Skeletal muscle tissue (tissue), 4 donors: ENCODE measurements around the gene MRPL9. TPM values are rescaled to one million over a fixed set of nuclear protein-coding genes. Genes with fewer than 3 reads are reported as not detected.
"Not testable (repeated sequence)": the region's sequence is repeated elsewhere in the genome, so short reads cannot be mapped to it uniquely, and the experiment has no call there.

ENCODE experiments used
- H3K27ac ChIP-seq: one replicate; pipeline ENCODE4 v1.7.0; 2013; ENCODE audit warnings: mild to moderate bottlenecking, low read depth, low read length, inconsistent platforms
- H3K27me3 ChIP-seq, 3 donors: one replicate each; pipeline ENCODE4 v1.7.0; 2013; ENCODE audit warnings: low read length in 3 of 3; ENCODE audit not compliant: control insufficient read depth in 3 of 3, insufficient read depth in 3 of 3
- H3K36me3 ChIP-seq, 3 donors: one replicate each; pipeline ENCODE4 v1.7.0; 2013; ENCODE audit warnings: low read length in 3 of 3; ENCODE audit not compliant: control insufficient read depth in 3 of 3, insufficient read depth in 3 of 3
- H3K4me1 ChIP-seq, 3 donors: one replicate each; pipeline ENCODE4 v1.7.0; 2013; ENCODE audit warnings: low read length in 3 of 3, mild to moderate bottlenecking in 3 of 3; ENCODE audit not compliant: control insufficient read depth in 3 of 3, insufficient read depth in 3 of 3
- H3K4me3 ChIP-seq, 3 donors: one replicate each; pipeline ENCODE4 v1.7.0; 2013; ENCODE audit warnings: low read length in 3 of 3
- H3K9ac ChIP-seq, 3 donors: one replicate each; pipeline ENCODE4 v1.7.0; 2013; ENCODE audit warnings: low read length in 3 of 3, mild to moderate bottlenecking in 3 of 3, moderate library complexity in 2 of 3, low read depth in 1 of 3
- H3K9me3 ChIP-seq, 3 donors: one replicate each; pipeline ENCODE4 v1.7.0; 2013; ENCODE audit warnings: low read length in 3 of 3; ENCODE audit not compliant: control insufficient read depth in 3 of 3
- total RNA-seq: library from RNA; depleted of rRNA; stranded (reverse); fragments of >200 nt; gene quantifications from one replicate; pipeline ENCODE4 v1.2.3, GENCODE V29; 2014
- donor health status: Osteomylitis.

MRPL9 gene
- total RNA-seq, 1 donor from 2014 or later, result 90.3 TPM

- H3K27me3 ChIP-seq, result no peaks in the 10 kb centered on the region
- H3K36me3 ChIP-seq, result no peaks in the 10 kb centered on the region
- no peak overlapping the region for H3K9ac ChIP-seq
- H3K27ac ChIP-seq, result no peak overlapping the region
- no peaks in the 10 kb centered on the region for H3K9me3 ChIP-seq
- peaks cover 8 to 18% (median 9%) of the 10 kb centered on the region in 3 donors for H3K4me1 ChIP-seq
- H3K4me3 ChIP-seq, result no peak overlapping the region
Measured at GRCh38 chr1:151787689-151788088, 24.4 kb upstream of the MRPL9 start.

- Histone ChIP-seq H3K9me3 (no peaks in the 10 kb centered on the region), H3K4me3 (no peak overlapping the region), H3K27me3 (no peaks in the 10 kb centered on the region), H3K27ac (no peak overlapping the region), H3K36me3 (peaks cover under 1 to 17% (median 16%) of the 10 kb centered on the region in 3 donors), H3K9ac (no peak overlapping the region), H3K4me1 (peaks cover 0 to 2% (median 0%) of the 10 kb centered on the region in 3 donors)
Measured at GRCh38 chr1:151783796-151784195, 20.5 kb upstream of the MRPL9 start.

GRCh38 chr1:151782741-151783140 is 19.4 kb upstream of the MRPL9 start:
- H3K4me1 ChIP-seq, result no peaks in the 10 kb centered on the region
- H3K27ac ChIP-seq, result no peak overlapping the region
- no peak overlapping the region for H3K9ac ChIP-seq
- no peaks in the 10 kb centered on the region for H3K9me3 ChIP-seq
- H3K4me3 ChIP-seq, result no peak overlapping the region
- peaks cover 3 to 24% (median 20%) of the 10 kb centered on the region in 3 donors for H3K36me3 ChIP-seq
- H3K27me3 ChIP-seq, result no peaks in the 10 kb centered on the region

GRCh38 chr1:151782026-151782425 is 18.7 kb upstream of the MRPL9 start:
- peaks cover 3 to 24% (median 20%) of the 10 kb centered on the region in 3 donors for H3K36me3 ChIP-seq
- H3K9ac ChIP-seq, H3K9me3 ChIP-seq, H3K27me3 ChIP-seq, H3K4me1 ChIP-seq, H3K27ac ChIP-seq, H3K4me3 ChIP-seq: not testable (repeated sequence)

- not testable (repeated sequence) for H3K27ac ChIP-seq, H3K4me3 ChIP-seq, H3K4me1 ChIP-seq, H3K27me3 ChIP-seq, H3K9ac ChIP-seq, H3K9me3 ChIP-seq
- peaks cover 3 to 30% (median 29%) of the 10 kb centered on the region in 3 donors for H3K36me3 ChIP-seq
Measured at GRCh38 chr1:151780736-151781135, 17.4 kb upstream of the MRPL9 start.

GRCh38 chr1:151779852-151780251 is 16.6 kb upstream of the MRPL9 start:
- Histone ChIP-seq H3K4me1 (no peaks in the 10 kb centered on the region), H3K27ac (no peak overlapping the region), H3K4me3 (no peak overlapping the region), H3K9ac (no peak overlapping the region), H3K36me3 (peaks cover 4 to 38% (median 34%) of the 10 kb centered on the region in 3 donors), H3K9me3 (no peaks in the 10 kb centered on the region), H3K27me3 (no peaks in the 10 kb centered on the region)

- H3K27ac ChIP-seq, result no peak overlapping the region
- H3K9me3 ChIP-seq, result no peaks in the 10 kb centered on the region
- H3K27me3 ChIP-seq, result no peaks in the 10 kb centered on the region
- no peak overlapping the region for H3K9ac ChIP-seq
- no peak overlapping the region for H3K4me3 ChIP-seq
- peaks cover 10 to 52% (median 52%) of the 10 kb centered on the region in 3 donors for H3K36me3 ChIP-seq
- H3K4me1 ChIP-seq, result no peaks in the 10 kb centered on the region
Measured at GRCh38 chr1:151777317-151777716, 14.0 kb upstream of the MRPL9 start.

GRCh38 chr1:151776665-151777062 is 13.4 kb upstream of the MRPL9 start:
- H3K4me1 ChIP-seq, result no peaks in the 10 kb centered on the region
- peaks cover 10 to 51% (median 48%) of the 10 kb centered on the region in 3 donors for H3K36me3 ChIP-seq
- H3K27ac ChIP-seq, result no peak overlapping the region
- H3K4me3 ChIP-seq, result no peak overlapping the region
- no peaks in the 10 kb centered on the region for H3K27me3 ChIP-seq
- no peaks in the 10 kb centered on the region for H3K9me3 ChIP-seq
- H3K9ac ChIP-seq, result no peak overlapping the region

GRCh38 chr1:151775894-151776664 is 12.8 kb upstream of the MRPL9 start:
- no peak overlapping the region for H3K27ac ChIP-seq
- H3K27me3 ChIP-seq, result no peaks in the 10 kb centered on the region
- no peak overlapping the region for H3K9ac ChIP-seq
- no peaks in the 10 kb centered on the region for H3K4me1 ChIP-seq
- H3K4me3 ChIP-seq, result no peak overlapping the region
- peaks cover 10 to 48% (median 44%) of the 10 kb centered on the region in 3 donors for H3K36me3 ChIP-seq
- H3K9me3 ChIP-seq, result no peaks in the 10 kb centered on the region

- Histone ChIP-seq H3K9me3 (no peaks in the 10 kb centered on the region), H3K27ac (no peak overlapping the region), H3K36me3 (peaks cover 10 to 41% (median 39%) of the 10 kb centered on the region in 3 donors), H3K9ac (no peak overlapping the region), H3K4me3 (no peak overlapping the region), H3K27me3 (no peaks in the 10 kb centered on the region), H3K4me1 (no peaks in the 10 kb centered on the region)
Measured at GRCh38 chr1:151774256-151774922, 11.1 kb upstream of the MRPL9 start.
